ENCODE measurements around the gene COL13A1.

COL13A1 gene

GRCh38 chr10:69810097-69810496 is 8.4 kb downstream of the COL13A1 start:
- no peak for ATAC-seq

GRCh38 chr10:69810675-69811397 is 9.1 kb downstream of the COL13A1 start:
- no peak for ATAC-seq
- TF ChIP-seq CREB5 (CRISPR knock-in tag; IDR thresholded peaks at IDR 0.05; ENCODE audit: low read depth) (no peak), SNAI2 (CRISPR knock-in tag; IDR thresholded peaks at IDR 0.05) (no peak), TSHZ2 (CRISPR knock-in tag; IDR thresholded peaks at IDR 0.05) (no peak), POU6F1 (CRISPR knock-in tag; IDR thresholded peaks at IDR 0.05; ENCODE audit: borderline replicate concordance, low read depth) (no peak), TCF4 (CRISPR knock-in tag; IDR thresholded peaks at IDR 0.05; ENCODE audit: borderline replicate concordance) (no peak), ARNTL (CRISPR knock-in tag; IDR thresholded peaks at IDR 0.05; ENCODE audit: borderline replicate concordance, low read depth) (no peak)

More at GRCh38 chr10:69810097-69810496, 8.4 kb downstream of the COL13A1 start:
- TF ChIP-seq TSHZ2 (CRISPR knock-in tag; IDR thresholded peaks at IDR 0.05) (no peak), PPARA (CRISPR knock-in tag; IDR thresholded peaks at IDR 0.05; ENCODE audit: borderline replicate concordance) (no peak), POU6F1 (CRISPR knock-in tag; IDR thresholded peaks at IDR 0.05; ENCODE audit: borderline replicate concordance, low read depth) (no peak), ZNF8 (CRISPR knock-in tag; IDR thresholded peaks at IDR 0.05) (no peak), ISL1 (CRISPR knock-in tag; IDR thresholded peaks at IDR 0.05) (no peak), ZFP30 (CRISPR knock-in tag; IDR thresholded peaks at IDR 0.05) (no peak), TOX (CRISPR knock-in tag; IDR thresholded peaks at IDR 0.05; ENCODE audit: borderline replicate concordance) (no peak), TCF4 (CRISPR knock-in tag; IDR thresholded peaks at IDR 0.05; ENCODE audit: borderline replicate concordance) (no peak), ZFP3 (CRISPR knock-in tag; IDR thresholded peaks at IDR 0.05) (no peak), RARB (CRISPR knock-in tag; IDR thresholded peaks at IDR 0.05) (no peak), CSRNP3 (CRISPR knock-in tag; IDR thresholded peaks at IDR 0.05) (no peak), ZC3H10 (CRISPR knock-in tag; IDR thresholded peaks at IDR 0.05) (no peak), PATZ1 (CRISPR knock-in tag; IDR thresholded peaks at IDR 0.05; ENCODE audit: borderline replicate concordance) (no peak), CSDC2 (CRISPR knock-in tag; IDR thresholded peaks at IDR 0.05) (no peak), ZNF70 (CRISPR knock-in tag; IDR thresholded peaks at IDR 0.05) (no peak), OSR1 (CRISPR knock-in tag; IDR thresholded peaks at IDR 0.05) (no peak), BACH2 (CRISPR knock-in tag; IDR thresholded peaks at IDR 0.05; ENCODE audit: borderline replicate concordance) (no peak), GLIS3 (CRISPR knock-in tag; IDR thresholded peaks at IDR 0.05) (no peak)

Measured in SK-N-SH treated with all-trans-retinoic acid at 6 μM for 48 hours (cell line).